Stimulated activated CD4-positive, alpha-beta T cell treated with anti-CD3 and anti-CD28 coated beads, Interleukin-2, amount 100 ng/mL, for 4 hours (primary cell): ENCODE measurements around the gene RPL37A.
A peak's percentile ranks its signal among the peaks of the same experiment; 100 is the strongest.

Experiments used
- DNase-seq: peaks from one replicate; pipeline ENCODE4 v3.0.0-alpha.2; 2020; ENCODE audit warnings: low read depth

Gene RPL37A

DNA sequence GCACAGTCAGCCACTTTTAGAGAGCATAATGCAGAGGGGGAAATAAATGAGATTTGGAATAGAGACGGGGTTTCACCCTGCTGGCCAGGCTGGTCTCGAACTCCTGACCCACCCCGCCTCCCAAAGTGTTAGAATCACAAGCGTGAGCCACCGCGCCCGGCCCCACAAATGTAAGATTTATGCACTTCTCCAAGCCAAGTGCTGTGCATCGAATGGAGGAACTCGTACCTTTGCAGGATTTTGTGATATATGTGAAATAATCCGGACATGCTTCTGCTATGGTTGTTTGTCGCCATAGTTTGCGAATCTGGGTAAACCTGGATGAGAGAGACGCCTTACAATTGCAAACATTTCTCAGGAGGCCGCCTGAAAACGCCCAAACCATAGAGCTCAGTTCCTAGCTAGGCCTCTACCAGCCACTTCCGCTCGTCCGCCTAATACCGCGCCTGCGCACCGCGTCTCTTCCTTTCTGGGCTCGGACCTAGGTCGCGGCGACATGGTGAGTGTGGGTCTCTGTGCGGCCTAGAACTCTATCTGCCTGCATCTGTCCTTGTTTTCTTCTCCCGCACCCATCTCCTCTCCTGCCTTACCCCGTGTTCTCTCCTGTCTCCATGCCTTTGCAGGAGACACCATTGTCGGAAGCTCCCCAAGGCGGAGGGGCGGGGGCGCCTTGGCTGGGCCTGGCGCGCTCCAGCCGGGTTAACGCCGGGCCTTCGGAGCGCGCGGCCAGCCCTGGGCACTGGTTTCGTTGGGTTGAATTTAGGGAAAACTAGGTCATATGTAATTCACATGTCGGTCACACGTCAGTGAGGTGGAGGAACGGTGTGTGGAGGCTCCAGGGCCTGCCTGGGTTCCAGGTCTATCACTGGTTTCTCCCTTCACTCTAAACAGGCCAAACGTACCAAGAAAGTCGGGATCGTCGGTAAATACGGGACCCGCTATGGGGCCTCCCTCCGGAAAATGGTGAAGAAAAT is at the start of gene RPL37A:
TSS of gene RPL37A (plus strand) at position 466 of the 974 bp plus-strand sequence. CDS start at position 497, 31 bp downstream.
- peak; percentile 85 for DNase-seq

DNA sequence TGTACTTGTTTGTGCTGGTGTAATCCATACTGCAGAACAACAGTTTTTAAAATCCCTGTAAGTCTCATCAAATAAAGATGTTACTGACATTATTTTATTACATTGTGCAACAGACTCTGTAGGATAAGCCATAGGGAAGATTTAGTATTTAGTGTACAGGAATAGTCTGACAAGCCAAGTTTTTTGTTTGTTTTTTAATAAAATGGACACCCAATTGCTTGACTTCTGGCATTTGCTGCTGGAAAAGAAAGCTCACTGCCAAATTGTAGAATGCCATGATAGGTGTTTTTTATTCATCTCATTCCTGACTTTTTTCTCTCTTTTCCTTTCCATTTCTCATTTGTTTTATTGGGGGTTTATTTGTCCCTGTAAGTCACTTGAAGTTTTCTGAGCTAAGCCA is 48.3 kb upstream of the RPL37A start:
- no peak for DNase-seq

DNA sequence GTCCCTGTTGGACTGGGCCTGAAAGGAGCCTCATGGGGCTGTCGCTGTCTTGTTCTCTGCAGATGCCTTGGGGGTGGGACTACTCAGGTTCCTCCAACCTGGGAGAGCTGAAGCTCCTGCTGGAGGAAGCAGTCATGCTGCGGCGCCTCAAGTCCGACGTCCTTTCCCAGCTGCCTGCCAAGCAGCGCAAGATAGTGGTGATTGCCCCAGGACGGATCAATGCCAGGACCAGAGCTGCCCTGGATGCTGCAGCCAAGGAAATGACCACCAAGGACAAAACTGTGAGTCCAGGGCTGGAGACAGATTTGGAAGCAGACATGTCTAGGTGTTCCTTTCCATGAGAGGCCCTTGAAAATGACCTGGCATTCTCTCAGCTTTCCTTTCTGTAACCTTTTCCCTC is 47.9 kb upstream of the RPL37A start:
- no peak for DNase-seq

- DNase-seq, result no peak
These were observed 44.6 kb upstream of the RPL37A start for GRCh38 chr2:216453955-216454614.

DNA sequence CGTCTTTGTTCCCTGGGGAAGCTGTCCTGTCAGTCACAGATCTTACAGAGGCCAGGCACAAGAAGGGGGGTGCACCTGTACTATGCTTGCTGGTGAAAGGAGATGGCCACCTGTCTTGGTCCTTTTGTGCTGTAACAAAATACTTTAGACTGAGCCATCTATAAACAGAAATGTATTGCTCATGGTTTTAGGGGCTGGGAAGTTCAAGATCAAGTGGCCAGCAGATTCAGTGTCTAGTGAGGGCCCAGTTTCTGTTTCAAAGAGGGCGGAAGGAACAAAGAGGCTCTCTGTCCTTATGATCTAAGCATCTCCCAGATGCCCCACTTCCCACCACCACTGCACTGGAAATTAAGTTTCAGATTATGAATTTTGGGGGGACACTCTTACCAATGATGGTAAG is 35.5 kb upstream of the RPL37A start:
- no peak for DNase-seq

DNA sequence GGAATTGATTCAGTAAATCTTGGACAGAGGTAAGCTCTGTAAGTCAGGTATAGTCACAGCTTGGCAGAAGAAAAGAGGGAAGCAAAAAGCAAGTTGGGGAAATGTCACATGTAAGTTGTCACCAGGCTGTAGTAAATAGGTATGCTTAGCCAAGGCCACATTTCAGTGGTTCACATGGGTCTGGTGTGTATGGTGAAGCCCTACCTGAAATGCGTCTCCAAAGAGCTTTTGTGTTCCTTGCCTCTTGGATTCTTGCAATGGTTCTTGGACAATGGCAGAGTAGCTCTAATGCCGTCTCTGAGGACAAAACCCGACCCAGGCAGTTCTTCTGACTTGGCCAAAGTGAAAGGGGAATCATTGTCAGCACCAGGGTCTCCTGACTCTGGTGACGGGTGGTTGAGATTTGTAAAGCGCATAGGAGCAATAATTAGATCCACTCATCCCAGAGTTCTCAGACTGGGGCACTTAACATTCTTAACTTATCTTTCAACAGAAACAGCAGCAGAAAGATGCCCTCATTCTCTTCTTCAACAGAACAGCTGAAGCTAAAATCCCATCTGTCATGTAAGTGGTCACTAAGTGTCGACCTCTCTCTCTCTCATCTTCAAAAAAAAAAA is 34.4 kb upstream of the RPL37A start:
- DNase-seq, result no peak

DNA sequence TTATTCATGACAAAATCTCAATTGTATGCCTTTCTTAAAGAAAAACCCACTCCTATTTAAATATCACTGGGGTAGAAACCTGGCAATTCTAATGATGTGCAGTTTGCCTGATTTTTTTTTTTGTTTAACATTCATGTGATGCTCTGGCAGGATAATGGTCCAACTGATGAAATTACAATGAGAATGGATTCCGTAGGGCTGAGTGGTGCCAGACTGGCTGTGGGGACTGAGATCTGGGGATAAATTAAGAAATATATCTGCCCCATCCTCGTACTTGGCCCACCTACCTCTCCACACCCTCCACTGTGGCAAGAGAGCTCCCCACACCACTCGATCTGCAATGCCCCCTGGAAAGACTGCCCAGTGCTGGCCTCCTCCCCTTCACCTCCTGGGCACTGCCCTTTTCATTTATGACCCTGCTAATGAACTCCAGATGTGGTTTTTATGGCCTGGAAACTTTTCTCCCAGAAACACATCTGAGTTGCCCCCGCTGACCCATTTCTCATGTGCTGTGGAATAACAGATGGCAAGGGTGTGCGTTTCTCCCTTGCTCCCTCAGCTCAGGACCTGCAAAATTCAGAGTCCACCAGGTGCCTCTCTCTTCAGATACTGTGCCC is 33.0 kb upstream of the RPL37A start:
- no peak for DNase-seq

DNA sequence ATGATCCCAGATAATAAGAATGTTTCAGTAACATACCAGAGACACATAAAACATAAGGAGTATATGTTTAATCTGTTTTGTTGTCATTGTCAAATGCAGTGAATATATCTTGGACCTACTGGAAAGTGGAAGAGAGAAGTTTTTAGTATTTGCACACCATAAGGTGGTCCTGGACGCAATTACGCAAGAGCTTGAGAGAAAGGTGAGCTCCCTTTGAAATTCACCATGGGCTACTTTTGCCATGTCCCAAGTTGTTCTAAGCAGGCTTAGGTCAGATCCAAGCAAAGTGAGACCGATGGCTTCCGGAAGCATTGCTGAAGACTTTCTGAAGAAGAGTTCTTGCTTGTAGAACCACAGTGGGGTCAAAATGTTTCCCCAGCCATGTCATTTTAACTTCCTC is 30.8 kb upstream of the RPL37A start:
- DNase-seq, result no peak

GRCh38 chr2:216469661-216470060 is 29.0 kb upstream of the RPL37A start:
- no peak for DNase-seq

- DNase-seq, result no peak
These were observed 25.5 kb upstream of the RPL37A start for GRCh38 chr2:216473187-216473586.

DNA sequence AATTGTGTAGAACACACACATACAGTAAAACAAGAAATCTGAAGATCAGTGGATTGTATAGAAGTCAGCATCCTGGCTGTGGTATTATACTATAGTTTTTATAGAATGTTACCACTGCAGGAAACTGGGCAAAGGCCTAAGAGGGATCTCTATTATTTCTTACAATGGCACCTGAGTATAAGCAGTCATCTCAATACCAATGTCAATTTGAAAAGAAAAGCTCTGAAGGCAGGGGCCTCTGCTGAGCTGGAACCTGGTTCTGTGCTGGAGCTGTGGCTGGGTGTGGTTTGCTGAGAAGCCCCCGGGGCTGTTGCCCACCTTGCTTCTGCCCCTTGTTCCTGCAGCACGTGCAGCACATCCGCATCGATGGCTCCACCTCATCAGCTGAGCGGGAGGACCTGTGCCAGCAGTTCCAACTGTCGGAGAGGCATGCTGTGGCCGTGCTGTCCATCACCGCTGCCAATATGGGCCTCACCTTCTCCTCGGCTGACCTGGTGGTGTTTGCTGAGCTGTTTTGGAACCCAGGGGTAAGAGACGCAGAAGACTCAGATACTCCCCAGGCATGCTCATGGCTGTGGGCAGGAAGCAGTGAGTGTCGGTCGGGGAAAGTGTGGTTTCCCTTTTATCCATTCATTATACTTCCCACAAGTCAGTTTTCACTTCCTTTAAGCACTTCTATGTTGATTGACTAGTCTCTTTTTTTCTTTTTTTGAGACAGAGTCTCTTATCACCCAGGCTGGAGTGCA is 23.5 kb upstream of the RPL37A start:
- DNase-seq, result no peak

DNA sequence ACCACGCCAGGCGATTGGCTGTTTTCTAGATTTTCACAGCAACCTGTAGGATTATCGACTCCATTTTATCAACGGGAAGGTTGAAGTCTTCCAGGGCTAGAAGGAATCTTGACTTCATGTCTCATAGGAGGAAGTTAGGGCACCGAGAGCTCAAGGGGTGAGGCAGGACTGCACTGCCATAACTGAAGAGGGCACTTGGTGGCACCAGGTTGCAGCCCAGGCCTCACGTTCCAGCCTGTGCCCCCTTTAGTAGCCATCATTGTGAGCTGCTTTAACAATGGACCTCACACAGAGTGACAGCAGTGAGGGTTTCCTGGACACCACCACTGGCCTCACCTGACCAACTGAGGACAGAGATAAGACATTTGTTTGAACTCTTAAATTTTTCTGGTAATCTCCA is 22.9 kb upstream of the RPL37A start:
- DNase-seq, result no peak

DNA sequence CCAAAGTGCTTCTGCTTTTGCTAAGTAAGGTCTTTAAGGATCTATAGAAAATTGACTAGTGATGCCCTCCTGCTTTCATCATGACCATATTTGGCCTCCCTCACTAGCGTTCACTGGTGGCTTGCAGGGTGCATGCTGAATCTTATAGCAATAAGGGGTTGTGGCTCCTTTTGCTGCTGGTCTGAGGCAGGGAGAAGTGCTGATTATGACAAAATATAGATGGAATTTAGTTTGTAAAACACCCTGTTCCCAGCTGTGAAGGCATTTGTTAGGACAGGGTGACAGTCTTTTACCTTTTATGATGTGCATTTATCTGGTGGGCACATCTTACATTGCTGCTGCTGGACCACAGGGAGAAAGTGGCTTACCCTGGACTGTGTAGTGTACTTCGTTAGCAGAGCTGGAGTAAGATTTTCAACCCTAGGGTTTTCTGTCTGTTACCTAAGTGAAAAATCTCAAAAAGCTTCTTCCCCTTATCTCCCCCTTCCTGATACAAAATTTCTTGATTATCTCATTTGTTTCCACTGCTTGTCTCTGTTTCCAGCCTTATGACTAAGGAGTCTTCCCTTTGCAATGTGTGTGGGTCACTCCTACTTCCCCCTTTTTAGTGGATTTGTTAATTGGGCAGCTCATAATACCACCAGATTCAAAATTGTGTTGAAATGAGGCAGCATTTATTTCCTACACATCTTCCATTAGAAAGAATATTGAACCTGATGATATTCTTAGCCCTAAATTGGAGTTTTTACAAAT is 21.2 kb upstream of the RPL37A start:
- no peak for DNase-seq

DNA sequence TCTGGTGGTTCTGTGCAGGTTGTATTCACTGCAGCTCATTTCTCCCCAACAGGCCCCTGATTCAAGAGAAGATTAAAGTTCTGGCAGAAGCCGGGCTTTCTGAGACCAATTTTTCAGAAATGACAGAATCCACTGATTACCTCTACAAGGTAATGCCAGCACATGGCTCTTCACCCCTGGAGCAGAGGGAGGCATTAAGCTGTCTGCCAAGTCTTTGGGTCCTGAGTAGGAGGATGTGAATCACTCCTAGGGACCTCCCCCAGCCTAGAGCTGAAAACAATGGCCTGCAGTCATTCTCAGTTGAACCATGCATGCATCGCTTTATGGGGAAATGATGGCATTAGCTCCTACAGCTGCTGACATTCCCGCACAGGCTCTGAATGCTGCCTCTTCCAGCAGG is 20.5 kb upstream of the RPL37A start:
- no peak for DNase-seq

GRCh38 chr2:216478791-216479190 is 19.9 kb upstream of the RPL37A start:
- no peak for DNase-seq

- no peak for DNase-seq
These were observed 18.4 kb upstream of the RPL37A start for GRCh38 chr2:216480221-216480620.

DNA sequence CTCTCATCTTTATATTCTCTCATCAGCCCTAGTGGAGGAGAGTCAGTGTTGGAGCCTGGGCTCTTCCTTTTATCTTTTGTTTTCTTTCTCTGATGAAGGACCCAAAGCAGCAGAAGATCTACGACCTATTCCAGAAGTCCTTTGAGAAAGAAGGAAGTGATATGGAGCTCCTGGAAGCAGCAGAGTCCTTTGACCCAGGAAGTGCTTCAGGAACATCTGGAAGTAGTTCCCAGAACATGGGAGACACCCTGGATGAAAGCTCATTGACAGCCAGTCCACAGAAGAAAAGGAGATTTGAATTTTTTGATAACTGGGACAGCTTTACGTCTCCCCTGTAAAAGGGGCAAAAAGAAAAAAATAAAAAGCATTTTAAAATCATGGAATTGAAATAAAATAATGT is 16.0 kb upstream of the RPL37A start:
- no peak for DNase-seq

DNA sequence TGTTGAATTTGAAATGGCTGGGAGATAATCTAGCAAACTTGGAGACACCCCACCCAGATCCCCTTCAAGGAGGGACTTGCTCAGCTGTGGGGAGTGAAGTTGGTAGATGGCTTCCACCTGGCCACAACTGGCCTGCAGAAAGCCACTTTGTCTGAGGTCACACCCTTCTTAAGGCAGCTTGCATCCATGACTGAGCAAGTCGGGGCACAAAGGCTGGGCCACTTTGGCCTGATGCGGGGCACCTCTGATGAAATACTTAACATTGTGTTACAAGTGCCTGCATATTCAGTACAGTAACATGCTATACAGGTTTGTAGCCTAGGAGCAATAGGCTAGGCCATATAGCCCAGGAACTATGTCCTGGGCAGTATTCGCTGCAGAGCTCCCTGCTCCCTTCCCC is 13.4 kb upstream of the RPL37A start:
- DNase-seq, result no peak

- DNase-seq, result no peak
These were observed 12.9 kb upstream of the RPL37A start for GRCh38 chr2:216485745-216486144.

GRCh38 chr2:216486271-216486670 is 12.4 kb upstream of the RPL37A start:
- no peak for DNase-seq

- no peak for DNase-seq
These were observed 11.9 kb upstream of the RPL37A start for GRCh38 chr2:216486708-216487107.
